NCI-H2029 treated with DMSO at 0.1 percent for 48 hours (cell line): ENCODE results near the gene TBRG1.
A peak's percentile ranks its signal among the peaks of the same experiment; 100 is the strongest.

Experiments used
- DNase-seq: peaks from one replicate; lab custom pipeline; 2025; lab: John Stamatoyannopoulos, UW

The TBRG1 gene

DNA sequence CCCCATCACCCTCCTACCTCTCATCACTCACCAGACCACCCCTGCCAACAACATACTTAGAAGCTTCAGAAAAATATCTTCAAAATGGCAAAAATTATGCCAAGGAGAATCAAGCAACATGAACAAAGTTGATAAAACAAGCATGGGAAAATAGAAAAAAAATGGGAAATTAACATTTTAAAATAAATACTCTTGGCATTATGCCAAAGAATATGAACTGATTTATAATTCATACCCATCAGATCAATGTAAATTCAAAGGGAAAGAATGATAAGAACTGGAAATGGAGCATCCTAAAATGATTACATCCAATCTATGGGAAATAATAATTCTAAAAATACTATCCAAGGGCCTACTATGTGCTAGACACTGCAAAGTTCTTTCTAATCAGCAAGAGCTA is 38.9 kb downstream of the TBRG1 start:
- no peak for DNase-seq

DNA sequence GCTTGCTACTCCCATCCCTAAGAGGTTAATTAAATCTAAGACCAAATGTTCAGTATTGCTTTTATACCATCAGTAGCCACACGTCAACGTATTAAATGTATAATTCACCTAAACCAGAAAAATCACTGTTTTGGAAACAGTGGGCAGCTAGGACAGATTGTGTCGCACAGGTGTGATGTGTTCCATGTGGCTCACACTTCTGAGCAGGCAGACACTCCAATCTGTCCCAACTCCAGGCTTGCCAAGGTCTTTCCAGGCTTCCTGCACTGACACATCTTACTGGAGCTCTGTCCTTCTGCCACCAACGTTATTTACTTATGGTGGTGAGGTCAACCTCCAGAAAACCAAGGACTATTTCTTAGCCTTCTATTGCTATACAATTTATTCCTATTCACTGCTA is 39.4 kb downstream of the TBRG1 start:
- DNase-seq = no peak

GRCh38 chr11:124663861-124664260 is 41.2 kb downstream of the TBRG1 start:
- no peak for DNase-seq

GRCh38 chr11:124667601-124668000 is 44.9 kb downstream of the TBRG1 start:
- no peak for DNase-seq

DNA sequence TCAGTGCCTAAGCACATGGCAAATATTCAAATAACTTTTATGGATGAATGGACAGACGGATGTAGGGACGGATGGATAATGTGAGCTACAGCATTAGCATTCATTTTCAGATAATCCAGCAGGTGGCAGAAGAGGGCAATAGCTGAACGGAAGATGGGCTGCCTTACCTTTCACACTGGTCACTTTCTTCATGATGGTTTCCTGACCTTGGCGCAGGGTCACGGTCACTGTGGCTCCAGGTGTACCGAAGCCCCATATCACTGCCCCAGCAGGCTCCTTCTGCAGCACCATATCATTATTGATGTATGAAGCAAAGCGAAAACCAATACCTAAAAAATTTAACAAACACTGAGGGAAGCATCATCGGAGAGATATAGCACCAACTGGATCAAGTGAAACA is 46.5 kb downstream of the TBRG1 start:
- DNase-seq = peak; percentile 20

- DNase-seq = no peak
Observed at GRCh38 chr11:124670732-124671131, 48.1 kb downstream of the TBRG1 start.

DNA sequence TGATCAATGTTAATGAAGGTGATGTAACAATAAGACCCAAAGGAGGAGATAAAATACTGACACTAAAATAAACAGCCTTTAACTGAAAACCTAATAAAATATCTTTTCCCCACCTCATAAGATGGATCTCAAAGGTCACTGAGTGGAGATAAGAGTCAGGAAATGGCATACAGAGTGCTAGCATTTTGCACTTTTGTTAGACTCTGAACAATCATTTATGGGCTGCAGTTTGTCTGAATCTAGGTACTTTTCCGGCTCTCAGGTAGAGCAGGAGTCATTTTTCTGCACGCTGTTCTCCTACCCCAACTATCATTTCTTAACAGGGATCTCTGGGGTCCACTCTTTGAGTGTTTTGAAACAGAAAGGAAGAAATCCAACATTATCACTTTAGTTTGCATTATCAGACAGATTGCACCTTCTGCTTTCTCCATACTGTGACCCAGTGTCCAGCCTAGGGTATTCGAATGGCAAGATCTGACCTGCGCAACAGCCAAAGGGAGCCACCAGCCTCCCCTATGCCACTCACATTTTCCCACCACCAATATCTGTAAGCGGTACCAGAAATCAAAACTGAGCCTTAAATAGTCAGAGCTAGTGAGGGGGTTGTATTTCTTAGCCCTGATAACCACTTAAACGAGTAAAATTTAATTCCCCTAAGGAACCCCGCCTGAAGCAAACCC is 50.0 kb downstream of the TBRG1 start:
- no peak for DNase-seq

GRCh38 chr11:124673333-124674167 is 50.9 kb downstream of the TBRG1 start, which contains the start of the genes SIAE and SPA17:
Gene SIAE, minus strand, starts transcription at chr11:124673739. Its CDS starts 31 bp downstream, at chr11:124673708.
Gene SPA17, plus strand, starts transcription at chr11:124673904. Its CDS starts 1,361 bp downstream, at chr11:124675265.
- DNase-seq = peak; percentile 32

DNA sequence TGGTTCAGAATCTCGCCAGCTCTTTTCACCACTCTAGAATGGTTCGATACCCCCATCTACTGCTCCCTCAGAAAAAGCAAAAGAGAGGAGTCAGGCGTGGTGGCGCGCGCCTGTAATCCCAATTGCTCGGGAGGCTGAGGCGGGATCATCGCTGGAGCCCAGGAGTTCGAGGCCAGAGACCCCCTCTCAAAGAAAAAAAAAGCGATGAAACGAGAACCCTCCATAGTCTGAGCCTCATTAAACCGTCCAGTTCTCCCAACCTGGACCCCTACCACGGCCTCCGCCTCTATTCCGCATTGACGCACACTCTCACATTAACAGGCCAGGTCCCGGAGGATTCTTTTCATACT is 51.5 kb downstream of the TBRG1 start:
- DNase-seq = no peak

DNA sequence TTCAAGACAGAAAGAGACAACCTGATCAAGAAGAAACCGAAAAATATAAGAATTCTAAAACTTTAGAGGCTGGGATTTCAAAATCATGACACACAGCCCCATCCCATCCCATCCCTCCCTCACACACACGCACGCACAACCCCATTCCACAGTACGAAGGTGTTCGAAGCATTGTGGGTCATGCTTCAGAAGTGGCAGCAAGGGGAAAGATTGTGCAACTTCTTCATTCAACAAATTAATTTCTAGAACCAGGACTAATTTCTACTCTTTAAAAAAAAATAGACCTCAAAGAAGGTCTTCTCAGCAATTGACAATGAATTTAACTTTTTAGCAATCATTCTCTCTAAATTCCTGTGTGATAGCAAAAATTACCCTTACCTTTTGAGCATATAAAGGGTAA is 51.9 kb downstream of the TBRG1 start:
- no peak for DNase-seq

DNA sequence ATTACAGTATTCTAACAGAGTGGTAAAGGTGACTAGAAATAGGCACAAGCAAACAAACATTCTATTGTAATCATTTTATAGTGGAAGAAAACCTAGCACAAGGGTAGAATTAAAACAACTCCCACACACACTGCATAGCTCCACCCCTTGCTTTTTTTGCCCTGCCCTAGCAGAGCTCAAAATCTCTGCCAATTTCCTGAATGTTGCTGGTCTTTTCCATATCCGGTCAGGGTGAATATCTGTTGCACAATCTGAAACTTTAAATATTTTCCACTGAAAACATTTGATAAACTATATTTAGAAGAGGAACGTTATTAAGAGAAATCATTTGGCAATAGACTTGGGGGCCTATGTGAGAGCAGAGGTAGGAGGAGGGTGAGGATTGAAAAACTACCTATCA is 53.7 kb downstream of the TBRG1 start:
- no peak for DNase-seq

DNA sequence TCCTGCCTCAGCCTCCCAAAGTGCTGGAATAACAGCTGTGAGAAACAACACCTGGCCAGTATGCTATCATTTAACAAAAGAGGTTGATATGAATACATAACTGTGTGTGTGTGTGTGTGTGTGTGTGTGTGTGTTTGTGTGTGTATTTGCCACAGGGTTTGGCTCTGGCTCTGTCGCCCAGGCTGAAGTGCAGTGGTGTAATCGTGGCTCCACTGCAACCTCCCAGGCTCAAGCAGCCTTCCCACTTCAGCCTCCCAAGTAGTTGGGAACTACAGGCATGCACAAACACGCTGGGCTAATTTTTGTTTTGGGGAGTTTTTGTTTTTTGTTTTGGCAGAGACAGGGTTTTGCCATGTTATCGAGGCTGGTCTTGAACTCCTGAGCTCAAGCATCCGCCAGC is 55.8 kb downstream of the TBRG1 start:
- DNase-seq = no peak

GRCh38 chr11:124681421-124681820 is 58.8 kb downstream of the TBRG1 start:
- no peak for DNase-seq

DNA sequence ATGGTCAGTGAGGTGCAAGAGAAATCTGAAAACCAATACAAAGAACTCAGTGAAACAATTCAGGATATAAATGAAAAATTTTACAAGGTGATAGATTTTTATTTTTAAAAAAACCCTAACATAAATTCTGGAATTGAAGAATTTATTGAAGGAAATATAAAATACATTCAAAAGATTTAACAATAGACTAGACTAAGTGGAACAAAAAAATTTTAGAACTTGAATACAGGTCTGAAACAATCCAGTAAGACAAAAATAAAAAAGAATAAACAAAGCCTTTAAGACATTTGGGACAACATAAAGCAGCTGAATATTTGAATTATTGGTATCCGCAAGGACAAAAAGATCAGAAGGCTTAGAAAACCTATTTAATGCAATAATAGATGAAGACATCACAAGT is 59.8 kb downstream of the TBRG1 start:
- DNase-seq = no peak
